GM19328 (cell line): ENCODE results near the gene ARMC3.
"Not testable (repeated sequence)": the region's sequence is repeated elsewhere in the genome, so short reads cannot be mapped to it uniquely, and the experiment has no call there.

Experiments used
- ATAC-seq: cut with Tn5 transposase; IDR thresholded peaks from one replicate; pipeline ENCODE4 v1.9.1; 2021; ENCODE audit warnings: mild to moderate bottlenecking, moderate library complexity; ENCODE audit not compliant: unreplicated experiment

Gene ARMC3

GRCh38 chr10:23038172-23038571 is 110.3 kb downstream of the ARMC3 start:
- ATAC-seq = no peak

GRCh38 chr10:23040002-23040401 is 112.1 kb downstream of the ARMC3 start:
- ATAC-seq = no peak

GRCh38 chr10:23046027-23046426 is 118.2 kb downstream of the ARMC3 start:
- ATAC-seq = no peak

- no peak for ATAC-seq
Measured at GRCh38 chr10:23047201-23048050, 119.6 kb downstream of the ARMC3 start.

GRCh38 chr10:23048191-23048590 is 120.3 kb downstream of the ARMC3 start:
- no peak for ATAC-seq

GRCh38 chr10:23051278-23051677 is 123.4 kb downstream of the ARMC3 start:
- no peak for ATAC-seq

- no peak for ATAC-seq
Measured at GRCh38 chr10:23051855-23052331, 124.0 kb downstream of the ARMC3 start.

GRCh38 chr10:23053036-23053435 is 125.2 kb downstream of the ARMC3 start:
- ATAC-seq = no peak

GRCh38 chr10:23055424-23056185 is 127.8 kb downstream of the ARMC3 start:
- ATAC-seq = no peak

GRCh38 chr10:23056186-23056579 is 128.3 kb downstream of the ARMC3 start:
- ATAC-seq = no peak

GRCh38 chr10:23058366-23058765 is 130.5 kb downstream of the ARMC3 start:
- ATAC-seq = no peak

GRCh38 chr10:23060918-23061317 is 133.1 kb downstream of the ARMC3 start:
- no peak for ATAC-seq

GRCh38 chr10:23063045-23063972 is 135.5 kb downstream of the ARMC3 start:
- ATAC-seq = no peak

GRCh38 chr10:23063973-23064812 is 136.3 kb downstream of the ARMC3 start:
- ATAC-seq = no peak

- not testable (repeated sequence) for ATAC-seq
Measured at GRCh38 chr10:23064813-23065114, 136.9 kb downstream of the ARMC3 start.

- ATAC-seq = no peak
Measured at GRCh38 chr10:23065181-23065948, 137.5 kb downstream of the ARMC3 start.

GRCh38 chr10:23067337-23067736 is 139.5 kb downstream of the ARMC3 start:
- ATAC-seq = no peak

GRCh38 chr10:23067939-23068775 is 140.3 kb downstream of the ARMC3 start:
- peak; percentile 42 for ATAC-seq
